Inflammatory macrophage (primary cell): Measurements from ENCODE around the gene COA5.

Experiments
- DNase-seq, 2 donors: peaks; one replicate each; pipeline ENCODE4 v3.0.0-alpha.2; 2020 to 2022
- total RNA-seq, 18 experiments: gene quantifications; one replicate each; lab custom pipeline; 2026; ENCODE audit warnings: mixed read lengths in 6 of 18, inconsistent platforms in 2 of 18; lab: John Stamatoyannopoulos, UW

COA5 gene
- 4.3 to 21.0 (median 13.9) reads per million in 18 experiments for total RNA-seq

DNA sequence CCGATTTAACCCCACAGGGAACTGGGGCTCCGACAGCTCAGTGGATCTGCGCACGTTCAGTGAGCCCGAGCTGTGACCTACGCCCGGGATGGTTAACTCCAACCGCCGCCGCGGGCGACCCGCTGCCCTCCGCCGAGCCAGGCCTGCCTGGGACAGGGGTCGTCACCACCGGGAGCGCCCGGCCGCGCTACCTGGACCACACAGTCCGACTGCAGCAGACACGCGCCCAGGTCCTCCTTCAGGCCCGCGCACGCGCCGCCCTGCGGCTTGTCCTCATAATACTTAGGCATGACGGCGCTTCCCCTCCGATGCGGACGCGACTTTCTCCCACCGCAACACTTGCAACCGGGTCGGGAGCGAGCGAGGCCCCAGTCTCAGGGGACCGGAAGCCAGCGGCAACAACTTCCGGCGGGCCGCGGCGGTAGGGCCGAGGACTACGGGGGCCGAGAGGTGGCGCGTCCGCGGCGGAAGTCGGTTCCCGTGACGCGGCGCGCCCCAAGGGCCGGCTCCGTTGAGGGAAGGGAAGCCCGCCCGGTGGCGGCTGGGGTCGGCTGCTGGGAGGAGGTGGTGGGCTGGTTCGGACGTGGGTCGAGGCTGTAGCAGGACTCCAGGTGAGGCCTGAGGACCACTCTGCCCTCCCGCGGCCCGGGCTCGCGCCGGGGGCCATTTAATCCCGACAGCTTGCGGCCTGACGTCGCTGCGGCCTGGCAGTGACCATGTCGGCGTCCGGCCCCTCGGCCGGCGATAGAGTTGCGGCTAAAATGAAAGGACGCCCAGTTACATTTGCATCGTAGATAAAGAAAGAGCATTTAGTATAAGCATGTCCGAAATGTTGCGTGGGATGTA, at the start of gene COA5, which contains the start of gene UNC50:
COA5 (minus strand) TSS at position 397 of the 846 bp plus-strand sequence; CDS start at position 290, 107 bp downstream.
UNC50 (plus strand) TSS at position 474 of the 846 bp plus-strand sequence. CDS start 1,171 bp downstream, outside the sequence.
- peak; percentile 94 to 95 for DNase-seq

DNA sequence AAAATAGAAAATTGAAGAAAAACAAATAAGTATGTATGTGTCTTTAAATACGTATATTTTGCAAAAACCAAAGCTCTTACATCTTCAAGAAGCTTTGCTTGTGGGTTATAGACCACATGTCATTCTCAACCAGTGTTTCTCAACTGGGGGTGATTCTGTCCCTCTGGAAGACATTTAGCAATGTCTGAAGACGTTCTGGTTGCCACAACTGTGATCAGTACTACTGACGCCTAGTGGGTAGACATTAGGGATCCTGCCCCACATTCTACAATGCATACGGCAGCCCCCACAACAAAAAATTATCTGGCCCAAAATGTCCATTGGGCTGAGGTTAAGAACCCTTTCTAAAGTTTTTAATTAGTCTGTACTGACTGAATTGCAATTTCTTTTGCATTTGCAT, 48.5 kb upstream of the COA5 start:
- peak; percentile 91 to 93 for DNase-seq

DNA sequence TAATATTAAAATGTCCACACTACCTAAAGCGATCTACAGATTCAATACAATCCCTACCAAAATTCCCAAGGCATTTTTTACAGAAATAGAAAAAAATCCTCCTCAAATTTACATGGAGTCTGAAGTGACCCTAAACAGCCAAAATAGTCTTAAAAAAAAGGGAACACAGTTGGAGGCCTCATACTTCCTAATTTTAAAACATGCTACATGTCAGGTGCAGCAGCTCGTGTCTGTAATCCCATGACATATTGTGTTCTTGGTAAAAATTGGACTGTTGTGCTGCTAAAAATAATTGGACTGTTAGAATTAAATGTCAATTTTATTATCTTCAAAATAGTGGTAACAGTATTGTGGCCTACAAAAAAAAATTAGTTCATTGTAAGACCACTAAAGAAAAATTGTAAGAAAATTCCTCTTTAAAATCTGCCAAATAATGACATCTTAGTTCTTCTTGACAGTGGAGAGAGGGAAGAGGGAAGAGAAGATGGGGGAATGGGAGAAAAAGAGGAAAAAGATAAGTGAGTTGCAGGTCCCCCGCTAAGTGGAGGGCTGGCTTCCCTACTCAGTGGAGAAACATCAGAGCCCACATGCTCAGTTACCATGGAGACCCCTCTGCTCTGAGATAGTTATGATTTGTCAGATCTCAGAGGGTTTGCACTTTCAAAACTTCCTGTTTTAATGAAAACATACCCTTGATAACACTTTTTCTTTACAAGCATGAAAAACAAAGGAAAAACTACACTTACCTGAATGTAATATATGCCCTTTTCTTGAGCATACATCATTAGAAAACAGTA, 46.6 kb upstream of the COA5 start:
- peak; percentile 76 to 77 for DNase-seq

DNA sequence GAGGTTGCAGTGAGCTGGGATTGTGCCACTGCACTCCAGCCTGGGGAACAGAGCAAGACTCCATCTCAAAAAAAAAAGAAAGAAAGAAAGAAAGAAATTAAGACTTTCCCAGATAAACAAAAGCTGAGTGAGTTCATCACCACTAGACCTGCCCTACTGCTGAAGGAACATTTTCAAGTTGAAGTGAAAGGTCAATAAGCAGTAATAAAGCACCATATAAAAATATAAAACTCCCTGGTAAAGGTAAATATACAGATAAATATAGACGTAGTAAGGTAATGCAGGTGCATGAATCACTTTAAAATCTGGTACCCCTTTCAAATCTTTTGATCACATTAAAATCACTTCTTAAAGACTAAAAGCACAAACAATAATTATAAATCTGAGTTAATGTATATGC, 42.7 kb upstream of the COA5 start:
- no peak for DNase-seq

DNA sequence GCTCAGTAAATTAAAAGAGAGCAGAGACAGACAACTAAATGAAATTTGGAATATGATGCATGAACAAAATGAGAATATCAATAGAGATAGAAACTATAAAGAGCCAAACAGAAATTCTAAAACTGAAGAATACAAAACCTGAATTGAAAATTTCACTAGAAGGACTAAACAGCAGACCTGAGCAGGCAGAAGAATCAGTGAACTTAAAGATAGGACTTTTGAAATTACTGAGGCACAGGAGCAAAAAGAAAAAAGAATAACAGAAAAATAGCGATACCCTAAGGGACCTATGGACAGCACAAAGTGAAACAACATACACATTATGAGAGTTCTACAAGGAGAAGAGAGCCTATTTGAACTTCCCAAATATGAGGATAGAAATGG, 41.7 kb upstream of the COA5 start:
- no peak for DNase-seq

- DNase-seq: peak; percentile 86 to 90
Observed at GRCh38 chr2:98649135-98649991, 41.1 kb upstream of the COA5 start.

DNA sequence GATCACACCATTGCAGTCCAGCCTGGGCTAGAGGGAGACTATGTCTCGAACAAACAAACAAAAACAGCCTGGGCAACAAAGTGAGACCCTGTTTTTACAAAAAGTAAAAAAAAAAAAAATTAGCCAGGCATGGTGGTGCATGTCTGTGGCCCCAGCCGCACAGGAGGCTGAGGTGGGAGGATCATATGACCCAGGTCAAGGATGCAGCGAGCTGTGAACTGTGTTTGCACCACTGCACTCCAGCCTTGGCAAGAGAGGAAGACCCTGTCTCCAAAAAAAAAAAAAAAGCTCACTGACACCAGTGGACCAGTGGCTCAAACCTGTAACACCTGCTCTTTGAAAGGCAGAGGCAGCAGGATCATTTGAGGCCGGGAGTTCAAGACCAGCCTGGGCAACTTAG, 40.1 kb upstream of the COA5 start:
- no peak for DNase-seq

GRCh38 chr2:98647636-98648035, 39.3 kb upstream of the COA5 start:
- no peak for DNase-seq

- DNase-seq: no peak
Observed at GRCh38 chr2:98643496-98644100, 35.3 kb upstream of the COA5 start.

DNA sequence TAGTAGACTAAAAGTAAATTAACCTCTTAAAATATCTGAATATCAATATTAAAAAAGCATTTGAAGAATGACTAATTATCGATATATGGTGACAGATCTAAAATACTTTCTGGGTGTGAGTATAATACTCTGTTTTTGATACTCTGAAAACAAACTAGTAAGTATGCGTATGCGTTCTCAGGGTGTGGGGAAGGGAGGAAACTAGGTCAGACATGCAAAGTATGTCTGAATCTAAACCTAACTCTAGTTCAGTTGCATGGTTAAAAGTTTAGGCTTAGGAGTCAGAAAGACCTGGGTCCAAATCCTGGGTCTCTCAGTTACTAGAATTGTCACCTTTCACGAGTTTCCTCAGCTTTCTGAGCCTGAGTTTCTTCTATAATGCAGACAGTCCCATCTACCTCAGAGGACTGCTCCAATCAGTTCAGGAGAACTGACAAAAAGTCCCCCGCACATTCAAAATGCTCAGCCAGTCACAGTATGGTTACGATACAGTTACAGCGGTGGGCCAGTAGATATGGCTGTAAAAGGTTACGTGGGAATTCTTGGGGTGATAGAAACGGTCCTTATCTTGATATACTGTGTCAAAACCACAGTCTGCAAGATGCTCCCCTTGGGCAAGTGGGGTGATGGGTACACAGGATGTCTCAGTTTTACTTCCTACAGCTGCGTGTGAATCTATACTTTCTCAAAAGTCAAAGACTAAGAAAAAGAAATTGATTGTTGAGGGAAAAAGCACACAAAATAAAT, 29.3 kb upstream of the COA5 start:
- DNase-seq: no peak

DNA sequence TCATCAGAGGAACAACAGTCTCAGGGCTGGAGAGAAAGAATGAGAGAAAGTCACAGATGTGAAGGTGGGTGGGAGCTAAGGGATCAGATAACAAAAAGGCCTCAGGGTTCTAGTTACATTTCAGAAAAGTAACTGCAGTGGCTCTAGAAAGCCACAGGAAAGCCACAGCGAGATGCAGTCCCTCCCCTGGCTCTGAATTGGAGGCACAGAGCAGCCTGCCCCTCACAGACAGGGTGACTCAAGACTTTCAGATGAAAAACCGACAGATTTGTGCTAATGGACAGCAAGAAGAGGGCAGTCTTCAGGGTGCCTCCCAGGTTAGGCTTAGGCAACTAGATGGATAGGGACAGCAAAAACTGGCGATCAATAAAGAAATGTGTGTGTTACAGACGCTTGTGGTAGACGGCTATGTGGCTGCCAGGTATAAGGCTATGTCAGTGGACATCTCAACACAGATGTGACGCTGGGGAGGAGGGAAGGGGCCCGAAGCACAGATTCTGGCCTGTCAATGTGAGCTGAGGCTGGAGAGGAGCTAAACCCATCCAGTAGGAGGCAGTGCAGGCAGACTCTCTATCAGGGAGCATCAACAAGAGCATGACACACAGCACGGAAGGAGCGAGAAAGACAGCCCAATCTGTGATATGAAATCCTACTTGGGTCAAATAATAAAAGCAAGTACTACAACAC, 26.2 kb upstream of the COA5 start:
- no peak for DNase-seq

GRCh38 chr2:98632351-98632750, 24.0 kb upstream of the COA5 start:
- no peak for DNase-seq

DNA sequence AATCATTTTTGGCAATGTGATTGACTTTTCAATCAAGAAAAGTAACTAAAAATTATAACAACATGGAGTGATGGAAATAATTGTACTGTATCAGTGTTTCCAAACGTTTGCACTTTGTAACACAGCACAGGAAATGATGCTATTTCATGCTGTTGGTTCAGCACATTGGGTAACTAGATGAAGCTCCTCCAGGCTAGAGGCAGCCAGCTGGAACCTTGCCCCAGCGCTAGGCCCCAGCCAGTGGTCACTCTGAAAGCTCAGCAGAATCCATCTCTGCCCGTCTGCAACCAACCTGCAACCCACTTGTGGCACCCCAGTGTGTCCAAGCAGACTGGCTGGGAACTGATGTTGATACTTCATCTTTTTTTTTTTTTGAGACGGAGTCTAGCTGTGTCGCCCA, 15.3 kb upstream of the COA5 start:
- DNase-seq: peak; percentile 10 to 21

- no peak for DNase-seq
Observed at GRCh38 chr2:98617149-98617548, 8.8 kb upstream of the COA5 start.

GRCh38 chr2:98615481-98615880, 7.2 kb upstream of the COA5 start:
- DNase-seq: no peak

DNA sequence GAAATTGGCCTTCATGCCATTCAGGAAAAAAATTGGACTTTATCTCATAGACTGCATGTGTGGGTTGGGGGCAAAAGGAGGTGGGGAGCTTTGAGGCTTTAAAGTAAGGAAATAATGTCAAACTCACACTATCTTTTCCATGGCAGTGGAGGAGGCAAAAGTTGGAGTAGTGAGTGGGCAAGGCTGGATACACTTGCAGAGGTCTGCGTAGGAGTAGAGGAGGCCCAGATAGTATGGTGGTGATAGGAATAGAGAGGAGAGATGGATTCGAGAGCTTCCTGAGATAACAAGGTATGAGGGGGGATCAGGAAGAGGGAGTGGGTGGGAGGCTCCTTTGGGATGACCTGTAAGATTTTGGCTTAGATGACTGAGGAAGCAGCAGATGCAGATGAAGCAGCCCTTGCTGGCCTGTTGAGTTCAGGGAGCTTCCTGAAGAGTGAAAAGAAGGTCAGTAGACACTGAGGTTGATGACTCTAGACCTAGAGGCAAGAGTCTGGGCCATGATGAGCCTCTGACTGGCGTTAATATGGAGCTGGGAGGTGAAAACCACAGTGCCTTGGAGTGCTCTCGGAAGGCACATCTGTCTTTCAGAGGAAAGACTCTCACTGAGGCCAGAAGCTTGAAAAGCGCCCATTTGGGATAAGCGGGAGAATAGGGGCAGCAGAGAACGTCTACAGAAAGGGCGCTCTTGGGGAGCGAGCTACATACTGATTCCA, 5.9 kb upstream of the COA5 start:
- no peak for DNase-seq

GRCh38 chr2:98608962-98609604, 771 bp upstream of the COA5 start:
- peak; percentile 31 to 33 for DNase-seq

DNA sequence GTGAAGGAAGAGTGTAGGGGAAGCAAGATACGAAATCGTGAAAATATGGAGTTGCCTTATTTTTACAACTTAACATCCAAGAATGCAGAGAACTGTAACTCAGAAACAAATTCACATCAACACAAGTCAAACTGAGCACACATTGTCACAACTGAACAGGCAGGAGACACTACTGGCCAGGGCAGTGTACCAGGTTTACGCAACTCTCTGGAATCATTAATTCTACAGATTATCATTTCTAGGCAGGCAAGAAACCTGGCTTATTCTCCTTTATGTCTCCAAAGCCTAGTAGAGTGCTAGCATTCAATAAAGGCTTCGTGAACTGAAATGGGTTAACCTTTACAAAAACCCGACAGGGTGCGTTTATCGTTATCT, 584 bp downstream of the COA5 start:
- DNase-seq: peak in 1 of 2 donors; percentile 12

DNA sequence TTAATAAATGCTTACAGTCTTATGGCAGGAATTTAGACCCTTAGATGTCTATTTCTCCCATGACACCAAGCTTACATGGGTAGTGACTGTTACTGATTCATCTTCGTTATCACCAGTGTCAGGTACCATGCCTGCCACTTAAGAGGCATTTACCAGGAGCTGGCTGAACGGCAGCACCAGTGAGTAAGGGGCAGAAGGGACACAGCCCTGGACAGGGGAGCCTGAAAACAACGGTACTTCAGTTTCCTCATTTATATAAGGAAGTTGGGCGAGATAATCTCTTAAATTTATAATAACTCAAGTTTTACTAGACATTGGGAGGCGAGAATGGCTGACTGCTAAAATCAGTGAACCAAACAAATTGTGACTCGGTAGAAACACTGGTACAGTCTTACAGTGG, 1.2 kb downstream of the COA5 start:
- DNase-seq: peak; percentile 4 to 25

DNA sequence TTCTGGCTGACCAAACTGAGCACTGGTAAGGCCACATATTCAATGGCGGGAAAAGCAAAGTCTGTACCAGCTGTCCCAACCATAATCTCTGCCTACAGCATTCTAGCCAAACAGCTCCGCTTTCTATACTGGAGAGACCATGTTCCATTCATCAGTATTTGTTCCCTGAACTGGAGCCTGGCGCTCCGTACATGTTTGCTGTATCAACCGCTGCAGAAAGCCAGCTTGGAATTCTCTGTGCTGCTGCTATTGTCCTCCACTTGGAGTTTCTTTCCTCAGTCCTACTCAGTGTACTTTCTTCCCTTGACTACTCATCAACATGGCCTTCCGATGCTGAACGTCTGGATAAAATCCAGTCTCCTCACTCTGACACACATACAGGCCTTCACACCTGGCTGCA, 1.9 kb downstream of the COA5 start:
- no peak for DNase-seq
